Endodermal cell (in vitro differentiated cells): ENCODE results near the gene CTNND2. TPM values are rescaled to one million over a fixed set of nuclear protein-coding genes. Genes with fewer than 3 reads are reported as not detected.

Experiments used
- DNase-seq: peaks from one replicate; pipeline ENCODE4 v3.0.0-alpha.2; 2017
- H3K27ac ChIP-seq: 2 replicates; pipeline ENCODE4 v1.5.1; 2013; ENCODE audit warnings: mild to moderate bottlenecking, low read depth, low read length, moderate library complexity
- H3K27me3 ChIP-seq: 2 replicates; pipeline ENCODE4 v1.6.1; 2013; ENCODE audit warnings: mild to moderate bottlenecking, low read length, moderate library complexity; ENCODE audit not compliant: insufficient read depth, control insufficient read depth, poor library complexity, severe bottlenecking
- H3K36me3 ChIP-seq: 2 replicates; pipeline ENCODE4 v1.7.0; 2013; ENCODE audit warnings: mild to moderate bottlenecking, low read length, moderate library complexity; ENCODE audit not compliant: control insufficient read depth, insufficient read depth
- H3K4me1 ChIP-seq: one replicate; pipeline ENCODE4 v1.7.0; 2013; ENCODE audit warnings: low read length; ENCODE audit not compliant: control insufficient read depth, insufficient read depth
- H3K4me3 ChIP-seq: 2 replicates; pipeline ENCODE4 v1.5.1; 2013; ENCODE audit warnings: mild to moderate bottlenecking, low read length, moderate library complexity
- H3K9ac ChIP-seq: 2 replicates; pipeline ENCODE4 v1.6.1; 2013; ENCODE audit warnings: mild to moderate bottlenecking, low read length, moderate library complexity; ENCODE audit not compliant: poor library complexity, severe bottlenecking; ENCODE audit errors: extremely low read depth
- H3K9me3 ChIP-seq: 2 replicates; pipeline ENCODE4 v1.6.1; 2013; ENCODE audit warnings: mild to moderate bottlenecking, low read length, moderate library complexity; ENCODE audit not compliant: control insufficient read depth
- H3K27ac Mint-ChIP-seq: 2 replicates; pipeline ENCODE4 v1.8.0; 2020; ENCODE audit warnings: mixed read lengths
- H3K27me3 Mint-ChIP-seq: 2 replicates; pipeline ENCODE4 v1.8.0; 2021; ENCODE audit warnings: mild to moderate bottlenecking, mixed read lengths; ENCODE audit not compliant: insufficient read depth
- H3K36me3 Mint-ChIP-seq: 2 replicates; pipeline ENCODE4 v1.8.0; 2020; ENCODE audit warnings: low read depth, mixed read lengths
- H3K4me1 Mint-ChIP-seq: 2 replicates; pipeline ENCODE4 v1.8.0; 2020; ENCODE audit warnings: mixed read lengths
- H3K4me3 Mint-ChIP-seq: 2 replicates; pipeline ENCODE4 v1.8.0; 2020; ENCODE audit warnings: mild to moderate bottlenecking, moderate library complexity, mixed read lengths
- H3K9me3 Mint-ChIP-seq: 2 replicates; pipeline ENCODE4 v1.8.0; 2020; ENCODE audit warnings: mild to moderate bottlenecking, mixed read lengths
- WGBS, 2 experiments: methylation state at CpG; one replicate each; pipeline versions ENCODE4 v1.1.5 to v1.1.7; 2013; ENCODE audit warnings: missing lambda C conversion rate in 2 of 2, mixed read lengths in 1 of 2; ENCODE audit not compliant: insufficient coverage in 1 of 2, insufficient read length in 1 of 2; 5-methylcytosine and 5-hydroxymethylcytosine counted together
- total RNA-seq, 2 donors: library from RNA; stranded (reverse); fragmentation: NEBNext Ultra II Directional in 1 of 2; extraction: Animal tissue kit (Norgen Biotek cat#: 25700) in 1 of 2; gene quantifications; 2 replicates in 1 of 2; 3 replicates in 1 of 2; pipeline ENCODE4 v1.2.1, GENCODE V29; 2021
- TF ChIP-seq, protein P1 (sequence below): fragments of 200-600 bp; sonication (generic); conservative IDR thresholded peaks from 2 replicates; pipeline ENCODE4 v1.5.0; 2021; ENCODE audit warnings: antibody characterized with exemption, mild to moderate bottlenecking

Gene CTNND2
- total RNA-seq, 2 donors from 2014 or later = 6.5 to 10.3 TPM

DNA sequence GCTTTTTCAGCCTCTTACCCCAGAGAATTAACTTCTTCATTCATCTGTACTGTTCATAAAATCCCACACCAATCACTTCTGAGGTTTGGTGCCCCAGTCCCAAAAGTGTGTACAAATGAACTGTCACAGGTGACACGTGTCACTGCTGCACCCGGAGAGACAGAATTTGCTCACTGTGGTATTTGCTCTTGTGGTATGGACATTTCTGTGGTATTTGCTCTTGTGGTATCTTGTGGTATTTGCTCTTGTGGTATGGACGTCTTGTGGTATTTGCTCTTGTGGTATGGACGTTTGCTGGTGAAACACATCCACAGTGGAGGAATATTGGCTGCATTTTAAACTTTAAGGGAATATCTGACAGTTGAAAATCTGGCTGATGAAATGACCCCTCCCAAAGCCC lies 928.3 kb downstream of the CTNND2 start:
- H3K4me1 Mint-ChIP-seq = no peaks in the 10 kb centered on the region
- no peak overlapping the region for H3K27ac Mint-ChIP-seq
- no peak for DNase-seq
- Histone ChIP-seq H3K4me3 (no peak overlapping the region), H3K4me1 (no peaks in the 10 kb centered on the region), H3K27me3 (no peaks in the 10 kb centered on the region), H3K36me3 (no peaks in the 10 kb centered on the region), H3K9ac (no peak overlapping the region), H3K9me3 (no peaks in the 10 kb centered on the region), H3K27ac (no peak overlapping the region)
- H3K9me3 Mint-ChIP-seq = no peaks in the 10 kb centered on the region
- no peaks in the 10 kb centered on the region for H3K36me3 Mint-ChIP-seq
- no peak overlapping the region for H3K4me3 Mint-ChIP-seq
- TF ChIP-seq, protein P1, sequence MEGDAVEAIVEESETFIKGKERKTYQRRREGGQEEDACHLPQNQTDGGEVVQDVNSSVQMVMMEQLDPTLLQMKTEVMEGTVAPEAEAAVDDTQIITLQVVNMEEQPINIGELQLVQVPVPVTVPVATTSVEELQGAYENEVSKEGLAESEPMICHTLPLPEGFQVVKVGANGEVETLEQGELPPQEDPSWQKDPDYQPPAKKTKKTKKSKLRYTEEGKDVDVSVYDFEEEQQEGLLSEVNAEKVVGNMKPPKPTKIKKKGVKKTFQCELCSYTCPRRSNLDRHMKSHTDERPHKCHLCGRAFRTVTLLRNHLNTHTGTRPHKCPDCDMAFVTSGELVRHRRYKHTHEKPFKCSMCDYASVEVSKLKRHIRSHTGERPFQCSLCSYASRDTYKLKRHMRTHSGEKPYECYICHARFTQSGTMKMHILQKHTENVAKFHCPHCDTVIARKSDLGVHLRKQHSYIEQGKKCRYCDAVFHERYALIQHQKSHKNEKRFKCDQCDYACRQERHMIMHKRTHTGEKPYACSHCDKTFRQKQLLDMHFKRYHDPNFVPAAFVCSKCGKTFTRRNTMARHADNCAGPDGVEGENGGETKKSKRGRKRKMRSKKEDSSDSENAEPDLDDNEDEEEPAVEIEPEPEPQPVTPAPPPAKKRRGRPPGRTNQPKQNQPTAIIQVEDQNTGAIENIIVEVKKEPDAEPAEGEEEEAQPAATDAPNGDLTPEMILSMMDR = no peak
- no peaks in the 10 kb centered on the region for H3K27me3 Mint-ChIP-seq
- WGBS, 2 experiments = 90% methylated on average over 2 to 4 of the region's 4 CpGs

DNA sequence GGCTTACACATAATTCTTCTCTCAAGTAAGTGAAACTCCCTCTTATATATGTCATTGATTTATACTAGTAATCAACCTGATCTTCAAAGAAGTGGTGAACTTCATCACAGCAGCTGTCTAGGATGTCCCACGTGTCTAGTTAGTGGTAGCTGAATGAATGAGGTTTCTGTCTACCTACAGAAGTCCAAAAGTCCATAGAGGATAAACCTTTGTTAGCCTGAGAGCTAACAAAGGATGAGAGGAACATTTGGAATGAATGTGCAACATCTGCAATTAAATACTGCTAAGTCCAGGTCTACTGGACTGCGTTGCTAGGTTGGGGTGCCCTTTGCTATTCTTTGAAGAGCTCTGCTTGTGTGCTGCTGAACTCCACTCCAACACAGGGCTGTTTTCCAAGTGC lies 929.4 kb downstream of the CTNND2 start:
- DNase-seq = no peak
- Mint-ChIP-seq H3K27ac (no peak overlapping the region), H3K27me3 (no peaks in the 10 kb centered on the region), H3K36me3 (no peaks in the 10 kb centered on the region), H3K4me1 (no peaks in the 10 kb centered on the region), H3K4me3 (no peak overlapping the region), H3K9me3 (no peaks in the 10 kb centered on the region)
- Histone ChIP-seq H3K9ac (no peak overlapping the region), H3K4me3 (no peak overlapping the region), H3K36me3 (no peaks in the 10 kb centered on the region), H3K27ac (no peak overlapping the region), H3K9me3 (no peaks in the 10 kb centered on the region), H3K4me1 (no peaks in the 10 kb centered on the region), H3K27me3 (no peaks in the 10 kb centered on the region)
- TF ChIP-seq, protein P1 = no peak
- 94 to 100% methylated on average over 2 of the region's 2 CpGs for WGBS, 2 experiments

DNA sequence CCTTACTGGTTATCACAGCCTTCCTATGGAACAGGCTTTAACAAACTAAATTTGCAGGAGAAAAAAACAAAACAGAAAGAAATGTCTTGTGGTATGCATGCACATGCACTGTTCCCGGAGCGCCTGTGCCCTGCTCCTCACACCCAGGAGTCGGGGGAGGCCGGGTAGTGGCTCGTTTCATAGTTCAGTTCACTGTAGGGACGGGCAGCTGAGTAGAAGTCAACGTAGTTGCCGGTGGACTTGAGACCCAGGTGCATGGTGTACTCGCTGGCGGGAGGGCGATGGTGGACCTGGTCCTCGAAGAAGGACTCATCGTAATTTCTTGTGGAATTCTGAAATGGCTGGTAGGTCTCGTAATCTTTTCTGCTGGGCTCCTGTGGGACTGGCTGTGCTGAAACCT lies 930.9 kb downstream of the CTNND2 start:
- Histone ChIP-seq H3K9ac (no peak overlapping the region), H3K4me1 (no peaks in the 10 kb centered on the region), H3K36me3 (no peaks in the 10 kb centered on the region), H3K9me3 (no peaks in the 10 kb centered on the region), H3K27me3 (no peaks in the 10 kb centered on the region), H3K4me3 (no peak overlapping the region), H3K27ac (no peak overlapping the region)
- H3K4me1 Mint-ChIP-seq = no peaks in the 10 kb centered on the region
- TF ChIP-seq, protein P1 = no peak
- H3K36me3 Mint-ChIP-seq = no peaks in the 10 kb centered on the region
- 95 to 97% methylated on average over 12 to 14 of the region's 14 CpGs for WGBS, 2 experiments
- no peaks in the 10 kb centered on the region for H3K9me3 Mint-ChIP-seq
- DNase-seq = no peak
- no peak overlapping the region for H3K4me3 Mint-ChIP-seq
- H3K27ac Mint-ChIP-seq = no peak overlapping the region
- H3K27me3 Mint-ChIP-seq = no peaks in the 10 kb centered on the region
